GM13977 (cell line): ENCODE data around the gene DAD1.
"Not testable (repeated sequence)": the region's sequence is repeated elsewhere in the genome, so short reads cannot be mapped to it uniquely, and the experiment has no call there.

Experiments
- DNase-seq: peaks from one replicate; pipeline ENCODE4 v3.0.0; 2012; ENCODE audit warnings: low spot score
- CTCF ChIP-seq: IDR thresholded peaks from 2 replicates; pipeline ENCODE4 v1.5.1; 2012; ENCODE audit warnings: mild to moderate bottlenecking, control low read depth; ENCODE audit not compliant: insufficient read depth; ENCODE audit errors: extremely low read depth, missing control alignments
- in situ Hi-C: fragments of 300-500 bp; cut with MboI; formaldehyde crosslinking; loops from one replicate; pipeline ENCODE4 v1.12.0; 2022; ENCODE audit warnings: low sequenced_read_pairs, low pct_unique_long_range_greater_than_20kb, mixed read lengths, inconsistent platforms; ENCODE audit not compliant: unreplicated experiment

The DAD1 gene

GRCh38 chr14:22554498-22555383, 34.3 kb downstream of the DAD1 start:
- no peak for DNase-seq
- in situ Hi-C loops = no loop called here
- no peak for TF ChIP-seq CTCF

GRCh38 chr14:22553861-22554497, 35.0 kb downstream of the DAD1 start:
- DNase-seq, in situ Hi-C loops: not testable (repeated sequence)

- in situ Hi-C loops = no loop called here
- DNase-seq = no peak
- no peak for TF ChIP-seq CTCF
These were observed 35.6 kb downstream of the DAD1 start for GRCh38 chr14:22553445-22553844.

GRCh38 chr14:22552827-22553076, 36.3 kb downstream of the DAD1 start:
- DNase-seq = no peak
- in situ Hi-C loops = no loop called here
- TF ChIP-seq CTCF = no peak

- no peak for TF ChIP-seq CTCF
- in situ Hi-C loops = no loop called here
- DNase-seq = no peak
These were observed 36.8 kb downstream of the DAD1 start for GRCh38 chr14:22552001-22552826.

GRCh38 chr14:22551605-22551997, 37.4 kb downstream of the DAD1 start:
- in situ Hi-C loops = no loop called here
- TF ChIP-seq CTCF = no peak
- DNase-seq = no peak
